NCI-H2107 treated with DMSO at 0.1 percent for 48 hours (cell line): ENCODE results near the gene AXIN2.

Source experiments
- DNase-seq: peaks from one replicate; lab custom pipeline; 2025; ENCODE audit not compliant: unreplicated experiment; lab: John Stamatoyannopoulos, UW

Gene AXIN2, protein sequence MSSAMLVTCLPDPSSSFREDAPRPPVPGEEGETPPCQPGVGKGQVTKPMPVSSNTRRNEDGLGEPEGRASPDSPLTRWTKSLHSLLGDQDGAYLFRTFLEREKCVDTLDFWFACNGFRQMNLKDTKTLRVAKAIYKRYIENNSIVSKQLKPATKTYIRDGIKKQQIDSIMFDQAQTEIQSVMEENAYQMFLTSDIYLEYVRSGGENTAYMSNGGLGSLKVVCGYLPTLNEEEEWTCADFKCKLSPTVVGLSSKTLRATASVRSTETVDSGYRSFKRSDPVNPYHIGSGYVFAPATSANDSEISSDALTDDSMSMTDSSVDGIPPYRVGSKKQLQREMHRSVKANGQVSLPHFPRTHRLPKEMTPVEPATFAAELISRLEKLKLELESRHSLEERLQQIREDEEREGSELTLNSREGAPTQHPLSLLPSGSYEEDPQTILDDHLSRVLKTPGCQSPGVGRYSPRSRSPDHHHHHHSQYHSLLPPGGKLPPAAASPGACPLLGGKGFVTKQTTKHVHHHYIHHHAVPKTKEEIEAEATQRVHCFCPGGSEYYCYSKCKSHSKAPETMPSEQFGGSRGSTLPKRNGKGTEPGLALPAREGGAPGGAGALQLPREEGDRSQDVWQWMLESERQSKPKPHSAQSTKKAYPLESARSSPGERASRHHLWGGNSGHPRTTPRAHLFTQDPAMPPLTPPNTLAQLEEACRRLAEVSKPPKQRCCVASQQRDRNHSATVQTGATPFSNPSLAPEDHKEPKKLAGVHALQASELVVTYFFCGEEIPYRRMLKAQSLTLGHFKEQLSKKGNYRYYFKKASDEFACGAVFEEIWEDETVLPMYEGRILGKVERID

DNA sequence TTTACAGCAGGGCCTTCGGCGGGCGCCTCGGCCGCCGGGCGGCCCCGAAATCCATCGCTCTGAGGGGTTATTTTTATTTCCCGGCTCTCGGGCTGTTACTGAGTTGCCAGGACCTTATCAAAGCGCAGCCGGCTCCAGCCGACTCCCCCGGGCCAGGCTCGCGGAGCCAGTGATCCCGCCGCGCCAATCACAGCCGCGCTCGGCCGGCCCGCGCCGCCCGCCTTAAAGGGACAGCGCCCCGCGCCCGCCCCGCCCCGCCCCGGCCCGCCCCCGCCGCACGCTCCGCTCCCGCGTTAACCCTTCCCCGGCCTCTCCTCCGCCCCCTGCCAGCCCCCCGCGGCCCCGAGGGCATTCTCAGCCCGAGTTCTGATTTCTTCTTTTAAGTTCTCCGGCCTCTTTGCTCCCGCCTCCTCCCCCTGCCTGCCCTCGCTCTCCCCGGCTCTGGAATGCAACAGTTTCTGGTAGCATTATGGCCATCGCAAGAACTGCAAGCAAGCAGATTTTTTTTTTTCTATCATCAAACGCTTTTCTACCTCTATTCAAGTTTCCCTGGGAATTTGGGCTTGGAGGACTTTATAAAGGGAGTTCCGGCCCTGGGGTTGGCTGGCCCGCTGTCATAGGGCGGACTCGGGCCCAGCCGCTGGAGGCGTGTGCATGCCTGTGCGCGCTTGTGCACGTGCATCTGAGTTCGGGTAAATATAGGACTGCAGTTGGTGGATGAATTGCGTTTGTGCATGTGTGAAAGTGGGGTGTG, at the start of gene AXIN2:
Gene AXIN2, minus strand, starts transcription at position 197 of the 754 bp plus-strand sequence. CDS start 3,028 bp downstream, outside the sequence.
- DNase-seq, result peak; percentile 21

DNA sequence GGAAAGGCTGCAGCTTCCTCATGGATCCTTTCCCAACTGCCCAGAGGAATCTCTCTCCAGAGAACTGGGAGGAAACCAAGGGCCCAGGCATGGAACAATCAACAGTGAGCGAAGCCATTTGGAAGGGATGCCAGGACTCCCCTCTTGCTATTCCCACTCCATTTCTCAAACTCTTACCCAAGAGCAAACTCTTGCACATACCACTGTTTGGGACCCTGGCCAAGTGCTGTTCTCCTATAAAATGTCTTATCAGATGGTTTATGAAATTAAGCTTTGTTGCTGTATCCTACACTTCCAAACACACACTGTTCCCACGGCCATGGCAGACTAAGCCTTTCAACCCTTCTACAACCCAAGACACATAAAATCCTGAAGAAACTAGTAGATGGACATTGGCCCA, 48.3 kb upstream of the AXIN2 start:
- no peak for DNase-seq

DNA sequence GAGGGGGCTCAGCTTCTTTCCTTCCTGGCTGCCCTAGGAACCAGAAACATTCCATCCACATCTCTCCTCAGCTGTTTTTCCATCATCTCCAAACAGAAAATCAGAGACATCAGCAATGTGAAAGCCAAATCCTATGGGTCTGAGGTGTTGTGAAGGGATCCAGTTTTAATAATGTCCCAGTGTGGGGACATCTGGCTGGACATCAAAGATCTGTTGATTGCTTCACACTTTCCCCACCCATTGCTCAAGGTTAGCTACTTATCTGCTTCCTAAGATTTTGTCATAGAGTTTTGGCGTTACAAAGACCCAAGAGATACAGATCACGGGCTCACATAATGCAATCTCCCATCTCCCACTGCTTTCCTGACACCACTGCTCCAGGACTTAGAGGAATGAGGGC, 47.8 kb upstream of the AXIN2 start:
- no peak for DNase-seq

GRCh38 chr17:65604070-65604469, 42.6 kb upstream of the AXIN2 start:
- DNase-seq, result no peak

GRCh38 chr17:65601881-65602280, 40.4 kb upstream of the AXIN2 start:
- no peak for DNase-seq

- no peak for DNase-seq
These were observed 39.7 kb upstream of the AXIN2 start for GRCh38 chr17:65601145-65601544.

- DNase-seq, result no peak
These were observed 39.1 kb upstream of the AXIN2 start for GRCh38 chr17:65600518-65600917.

- no peak for DNase-seq
These were observed 38.2 kb upstream of the AXIN2 start for GRCh38 chr17:65599650-65600049.

DNA sequence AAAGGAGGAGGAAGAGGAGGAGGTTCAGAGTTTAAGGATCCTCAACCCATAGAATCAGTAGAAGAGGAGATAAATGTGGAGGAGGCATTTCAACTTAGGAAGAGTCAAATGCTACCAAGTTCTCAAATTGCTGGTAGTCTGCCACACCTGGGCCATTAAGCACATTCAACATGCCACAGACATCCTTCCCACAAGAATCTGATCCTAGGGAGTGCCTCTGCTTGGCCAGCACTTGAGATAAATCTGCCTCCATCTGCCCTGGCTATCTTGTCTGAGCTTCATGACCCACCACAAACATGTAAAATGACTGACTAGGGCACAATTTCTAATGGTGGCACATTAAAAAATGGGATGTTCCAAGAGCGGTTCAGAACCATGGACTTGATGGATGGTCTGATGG, 37.3 kb upstream of the AXIN2 start:
- DNase-seq, result no peak

DNA sequence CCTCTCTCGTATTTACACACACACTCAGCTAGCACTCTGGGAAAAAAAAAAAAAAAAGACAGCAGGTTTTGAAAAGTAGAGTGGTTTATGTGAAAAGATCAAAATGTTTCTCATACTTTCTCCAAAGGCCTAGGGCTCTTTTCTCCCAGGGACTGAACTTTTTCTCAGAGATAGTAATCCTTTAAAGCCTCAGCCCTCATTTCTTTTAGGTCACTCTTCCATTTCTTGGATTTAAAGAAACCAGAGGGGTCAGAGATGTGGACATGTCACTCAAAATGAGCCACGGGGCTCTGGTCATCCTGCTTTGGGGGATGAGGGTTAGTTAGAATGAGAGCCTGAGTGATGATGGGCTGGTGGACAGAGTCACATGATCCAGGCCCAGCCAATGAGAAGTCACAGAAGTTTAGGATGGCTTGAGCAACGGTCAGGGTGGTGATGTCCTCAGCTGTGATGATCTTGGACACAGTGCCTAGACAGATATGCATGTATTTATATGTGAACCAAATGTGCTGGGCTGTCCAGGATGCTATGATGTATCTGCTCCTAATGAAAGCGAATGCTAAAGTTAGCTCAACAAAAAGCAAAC, 33.7 kb upstream of the AXIN2 start:
- no peak for DNase-seq

DNA sequence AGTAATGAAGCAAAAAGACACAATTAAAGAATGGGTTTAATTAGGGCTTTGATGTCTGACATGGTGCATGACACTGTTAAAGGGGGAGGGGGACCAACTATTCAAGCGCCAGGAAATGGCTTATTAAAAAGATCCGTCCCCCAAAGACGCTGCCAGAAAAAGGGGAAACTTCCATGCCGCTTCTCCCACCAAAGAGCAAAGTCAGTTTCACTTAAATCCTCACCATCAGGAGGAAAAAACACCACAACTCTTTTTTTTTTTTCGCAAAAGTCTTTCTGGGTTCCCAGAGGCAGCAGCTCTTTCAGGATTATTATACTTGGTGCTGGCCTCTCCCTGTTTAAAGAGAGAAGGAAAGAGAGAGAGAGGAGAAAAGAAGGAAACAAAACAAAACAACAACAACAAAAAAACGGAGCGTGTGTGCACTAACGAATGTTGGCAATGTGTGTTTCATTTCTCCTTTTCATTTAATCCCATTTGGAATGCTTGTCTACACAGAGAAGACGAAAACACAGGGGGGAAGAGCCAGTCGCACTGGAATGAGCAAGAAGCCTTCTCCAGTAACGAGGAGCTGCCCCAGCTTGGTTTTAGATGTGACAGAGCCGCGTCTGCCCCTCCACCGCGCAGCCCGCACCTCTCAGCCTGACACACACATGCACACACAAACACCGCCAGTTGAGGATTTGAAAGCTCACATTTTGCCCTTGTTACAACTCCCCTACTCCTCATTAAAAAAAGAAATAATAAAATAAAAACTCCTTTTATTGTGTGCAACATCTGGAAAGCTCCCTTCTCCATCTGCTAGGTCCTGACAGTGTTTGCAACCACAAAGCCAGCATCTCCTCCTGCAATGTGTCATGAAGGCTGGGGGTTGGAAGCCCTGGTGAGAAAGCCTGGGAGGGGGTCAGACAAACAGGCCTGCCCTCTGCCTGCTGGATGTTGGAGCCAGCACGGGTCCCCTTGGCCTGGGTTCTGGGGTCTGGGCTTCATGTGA, 32.7 kb upstream of the AXIN2 start:
- no peak for DNase-seq

DNA sequence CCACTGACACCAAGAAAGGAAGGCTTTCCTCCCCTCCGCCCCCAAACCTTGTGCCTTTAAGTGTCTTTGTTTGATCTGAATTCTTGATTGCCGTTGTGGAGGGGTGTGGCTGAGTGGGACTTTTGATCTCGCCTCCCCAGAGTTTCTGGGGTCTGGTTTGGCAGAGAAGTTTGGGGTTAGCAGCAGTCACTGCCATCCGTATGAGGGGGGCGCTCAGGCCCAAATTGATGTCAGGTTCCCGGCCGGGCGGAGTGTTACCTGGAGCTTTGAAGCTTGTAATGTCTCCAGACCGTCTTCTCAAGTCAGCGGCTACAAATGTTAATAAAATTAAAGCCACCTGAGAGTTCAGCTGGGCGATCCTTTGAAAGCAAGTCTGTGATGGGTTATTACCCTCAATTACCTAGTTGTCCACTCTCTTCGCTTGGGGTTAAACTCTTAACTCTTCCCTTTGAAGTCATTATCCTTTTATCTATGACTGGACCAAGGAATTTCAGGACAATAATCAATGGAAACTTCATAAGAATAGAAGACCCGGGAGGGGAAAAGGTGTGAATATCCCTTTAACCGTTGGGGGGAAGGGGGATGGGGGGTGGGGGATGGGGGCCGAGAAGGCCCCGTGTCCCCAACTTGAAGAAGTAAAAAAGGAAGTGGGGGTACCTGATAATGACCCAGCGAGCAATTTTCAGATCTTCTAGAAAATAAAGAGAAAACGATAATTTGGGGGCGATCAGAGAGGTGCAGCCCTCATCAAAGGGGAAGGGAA, 31.8 kb upstream of the AXIN2 start:
- no peak for DNase-seq

DNA sequence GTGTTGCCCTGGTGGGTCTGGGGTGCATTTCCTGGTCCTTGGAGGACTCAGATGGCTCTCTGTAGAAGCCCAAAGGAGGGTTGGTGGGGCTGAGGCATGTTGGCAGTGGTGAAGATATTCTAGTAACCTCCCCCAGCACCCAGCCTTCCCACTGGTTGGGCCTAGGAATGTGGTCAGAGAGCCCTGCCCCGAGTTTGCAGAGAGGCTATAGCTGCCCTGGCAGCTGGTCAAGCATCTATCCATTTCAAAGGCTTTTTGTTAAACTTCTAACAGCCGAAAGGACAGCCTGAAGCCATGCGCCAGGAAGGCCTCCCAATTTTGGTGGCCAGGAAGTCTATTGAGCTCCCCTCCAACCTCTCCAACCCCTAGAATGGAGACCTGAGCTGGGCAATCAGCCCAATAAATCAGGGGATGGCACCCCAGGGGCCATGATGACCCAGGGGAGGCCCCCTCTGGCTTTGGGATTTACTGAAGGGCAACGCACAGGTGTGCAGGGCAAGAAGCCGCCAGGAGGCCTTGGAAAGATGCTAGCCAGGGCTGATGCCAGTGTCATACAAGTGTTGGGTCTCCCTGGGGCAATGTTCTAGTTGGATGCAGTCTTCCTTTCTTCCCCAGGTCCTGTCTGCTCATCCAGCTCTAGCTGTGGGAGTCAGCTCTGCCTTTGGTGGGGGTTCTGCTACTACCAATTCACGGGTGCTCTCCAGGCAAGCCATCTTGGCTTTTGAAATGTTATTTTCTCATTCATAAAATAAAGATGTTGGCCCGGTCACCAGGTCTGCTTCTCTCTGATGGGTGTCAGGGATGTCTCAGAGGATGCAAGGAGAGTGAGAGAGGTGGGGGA, 30.9 kb upstream of the AXIN2 start:
- DNase-seq, result no peak

DNA sequence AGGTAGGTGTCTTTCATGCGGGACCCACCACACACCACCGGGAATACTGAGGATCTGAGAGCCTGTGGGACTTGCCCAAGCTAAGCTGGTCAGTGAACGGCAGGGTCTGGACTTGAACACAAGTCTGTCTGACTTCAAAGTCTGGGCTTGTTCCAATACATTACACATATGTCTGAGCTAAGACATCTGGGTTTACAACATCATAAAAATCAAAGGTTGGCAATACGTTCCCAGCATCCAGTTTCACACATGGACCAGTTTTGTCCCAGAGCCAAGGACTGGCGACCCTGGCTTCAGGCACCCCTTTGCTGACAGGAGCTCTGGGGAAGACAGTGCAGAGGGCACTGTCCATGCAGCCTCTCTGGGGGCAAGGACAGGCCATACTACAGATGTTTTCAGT, 27.9 kb upstream of the AXIN2 start:
- DNase-seq, result no peak

DNA sequence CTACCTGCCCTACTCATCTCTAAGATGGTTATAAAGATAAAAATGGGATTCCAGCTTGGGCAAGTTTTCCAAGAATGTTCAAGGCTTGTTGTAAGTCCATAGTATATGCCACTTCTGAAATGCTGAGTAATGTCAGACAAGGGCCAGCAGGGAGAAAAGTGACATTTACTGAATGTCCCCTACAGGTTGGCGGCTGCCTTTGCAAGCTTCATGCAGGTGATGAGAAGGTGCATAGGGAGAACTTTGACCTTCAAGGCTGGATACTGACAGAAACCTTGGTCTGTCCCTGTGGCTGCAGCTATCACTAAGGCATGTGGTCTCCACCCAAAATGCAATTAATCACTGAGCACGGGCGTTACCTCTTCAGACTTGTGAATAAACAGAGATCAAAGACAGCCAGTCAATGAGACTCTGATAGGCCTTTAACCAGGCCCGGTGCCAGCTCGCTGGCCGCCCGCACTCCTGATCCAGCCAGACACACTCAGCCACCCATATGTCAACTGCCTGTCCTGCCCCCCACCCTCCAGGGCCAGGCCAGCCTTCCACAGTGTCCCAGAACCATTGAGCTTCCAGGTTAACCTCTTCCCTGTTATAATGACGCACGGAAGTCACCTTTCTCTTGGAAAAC, 26.8 kb upstream of the AXIN2 start:
- no peak for DNase-seq

DNA sequence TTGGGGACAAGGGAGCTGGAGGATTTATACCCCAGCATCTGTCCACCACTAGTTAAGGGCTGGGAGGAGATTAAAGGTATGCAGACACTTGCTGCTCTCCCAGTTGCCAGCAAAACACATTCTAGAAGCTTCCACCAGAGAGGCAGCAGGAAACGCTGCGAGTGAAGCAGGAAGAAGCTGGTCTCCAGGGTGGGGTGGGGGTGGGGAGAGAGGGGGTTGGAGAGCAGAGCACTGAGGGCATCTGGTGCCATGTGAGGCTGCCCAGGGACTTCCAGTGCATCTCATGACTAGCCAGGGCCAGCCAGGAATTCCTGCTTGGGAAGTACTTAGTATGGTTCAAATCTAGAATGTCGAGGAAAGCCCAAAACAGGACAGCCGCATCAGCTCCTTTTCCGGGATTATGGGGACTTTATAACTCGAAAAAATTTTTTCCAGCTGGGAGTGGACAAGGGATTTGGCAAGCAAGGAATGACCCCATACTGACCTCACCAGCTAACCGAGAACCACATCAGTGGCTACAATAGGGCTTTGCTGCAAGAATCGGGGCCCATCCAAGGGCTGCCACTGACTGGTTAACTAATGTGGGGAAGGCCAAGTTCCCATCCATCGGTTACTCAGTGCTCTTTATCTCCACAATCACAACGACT, 26.2 kb upstream of the AXIN2 start:
- no peak for DNase-seq

DNA sequence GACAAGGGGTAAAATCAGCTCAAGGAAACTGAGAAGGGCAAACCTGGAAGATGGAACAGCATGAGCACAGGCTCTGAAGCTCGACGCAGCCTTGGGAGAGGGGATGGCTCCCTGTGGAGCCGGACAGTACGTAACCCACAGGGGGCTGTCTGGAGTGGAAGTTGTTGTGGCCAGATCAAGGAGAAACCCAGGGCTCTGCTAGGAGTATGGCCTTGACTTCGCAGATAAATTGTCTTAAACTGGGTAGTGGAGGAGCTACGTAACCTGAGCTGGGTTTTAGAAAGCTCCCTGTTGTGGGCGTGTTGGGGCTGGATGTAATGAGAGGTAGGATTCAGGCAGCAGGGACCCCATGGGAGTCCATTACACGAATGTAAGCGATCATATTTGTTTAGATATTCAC, 25.5 kb upstream of the AXIN2 start:
- peak; percentile 26 for DNase-seq
